OCI-M2 (cell line): Measurements from ENCODE around the gene ANGPTL4.
A peak's percentile ranks its signal among the peaks of the same experiment; 100 is the strongest.
"Not testable (repeated sequence)": the region's sequence is repeated elsewhere in the genome, so short reads cannot be mapped to it uniquely, and the experiment has no call there.

Experiments
- DNase-seq: peaks from one replicate; lab custom pipeline; 2025; ENCODE audit not compliant: unreplicated experiment; lab: John Stamatoyannopoulos, UW

Gene ANGPTL4

DNA sequence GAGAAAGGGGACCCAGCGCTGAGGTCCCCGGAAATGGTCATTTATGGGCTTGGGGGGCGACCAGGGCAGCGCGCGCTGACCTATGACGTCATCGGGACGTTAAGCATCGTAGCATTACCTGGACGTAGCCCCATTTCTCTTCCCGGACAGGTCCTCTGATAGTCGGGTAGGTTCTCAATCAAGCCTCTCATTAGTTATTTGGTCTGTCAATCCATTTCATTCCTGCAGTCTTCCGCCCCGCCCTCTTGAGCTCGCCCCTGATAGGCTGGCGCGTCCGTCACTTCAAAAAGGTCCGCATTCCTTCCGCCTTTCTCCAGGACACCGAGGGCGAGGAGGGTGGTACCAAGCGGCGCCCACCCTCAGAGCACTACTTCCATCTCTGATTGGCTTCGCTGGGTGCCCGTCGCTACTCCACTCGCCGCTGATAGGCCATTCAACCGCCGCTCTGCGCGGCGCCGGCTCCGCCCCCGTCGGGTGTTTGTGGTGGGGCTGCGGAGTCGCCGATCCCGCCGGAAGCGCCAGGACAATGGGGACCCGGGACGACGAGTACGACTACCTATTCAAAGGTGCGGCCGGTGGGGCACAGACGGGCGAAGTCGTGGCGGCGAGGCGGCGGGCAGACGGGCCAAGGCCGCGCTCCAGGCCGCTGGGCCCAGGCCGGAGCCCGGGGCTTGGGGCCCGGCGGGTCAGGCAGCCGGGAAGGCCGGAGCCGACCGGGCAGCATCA is 26.1 kb downstream of the ANGPTL4 start, which contains the start of gene RAB11B:
TSS of gene RAB11B (plus strand) at position 470 of the 726 bp plus-strand sequence. CDS start at position 527, 57 bp downstream.
- peak; percentile 86 for DNase-seq

DNA sequence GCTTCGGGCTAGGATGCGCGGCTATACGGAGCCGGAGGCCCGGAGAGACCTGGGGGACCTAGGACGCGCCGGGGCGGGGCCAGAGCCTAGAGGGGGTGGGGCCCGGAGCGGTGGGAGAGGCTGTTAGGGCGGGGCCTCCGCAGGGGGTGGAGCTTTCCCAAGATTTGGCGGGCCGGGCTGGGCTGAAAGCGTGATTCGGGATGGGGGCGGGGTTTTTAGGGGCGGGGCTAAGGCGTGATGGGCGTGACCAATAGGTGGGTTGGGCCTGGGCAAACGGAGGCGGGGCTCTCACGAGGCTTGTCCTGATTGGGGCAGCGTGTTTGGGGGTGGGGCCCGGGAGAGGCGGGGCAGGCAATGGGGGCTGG is 26.6 kb downstream of the ANGPTL4 start:
- peak; percentile 76 for DNase-seq

DNA sequence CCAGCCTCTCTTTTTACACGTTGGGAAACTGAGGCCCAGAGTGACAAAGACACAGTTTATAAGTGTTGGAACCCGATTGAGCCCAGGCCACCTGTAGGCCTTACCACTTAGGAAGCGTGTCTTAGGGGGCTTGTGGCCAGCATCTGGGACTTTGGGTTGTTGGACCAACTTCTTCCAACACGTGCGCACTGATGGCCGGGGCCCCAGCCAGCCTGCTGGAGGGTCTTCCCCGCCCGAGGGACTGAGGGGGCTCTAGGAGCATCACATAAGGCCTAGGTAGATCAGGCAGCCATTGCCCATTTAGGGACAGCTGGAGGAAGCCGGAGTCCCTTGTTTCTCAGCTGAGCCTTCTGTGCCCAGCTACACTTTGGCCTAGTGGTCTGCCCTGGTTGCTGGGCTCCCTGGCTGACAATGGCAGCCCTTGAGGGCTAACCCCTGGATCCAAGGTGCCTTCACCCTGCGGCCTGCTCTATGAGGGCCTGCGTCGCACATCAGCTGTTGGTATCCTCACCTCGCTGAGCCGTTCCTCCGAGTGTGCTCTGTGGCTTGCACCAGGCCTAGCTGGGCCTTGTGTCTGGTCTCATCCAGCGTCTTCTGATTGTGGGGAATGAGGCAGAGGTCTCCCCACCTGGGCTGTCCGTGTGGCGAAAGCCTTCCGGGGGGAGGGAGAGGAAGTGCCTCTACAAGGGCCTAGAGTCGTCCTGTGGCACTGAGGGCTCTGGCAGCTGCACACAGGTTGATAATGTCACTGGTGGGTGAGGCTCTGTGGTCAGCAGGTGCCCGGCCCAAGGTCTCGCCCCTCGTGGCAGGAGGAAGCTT is 27.5 kb downstream of the ANGPTL4 start:
- no peak for DNase-seq

DNA sequence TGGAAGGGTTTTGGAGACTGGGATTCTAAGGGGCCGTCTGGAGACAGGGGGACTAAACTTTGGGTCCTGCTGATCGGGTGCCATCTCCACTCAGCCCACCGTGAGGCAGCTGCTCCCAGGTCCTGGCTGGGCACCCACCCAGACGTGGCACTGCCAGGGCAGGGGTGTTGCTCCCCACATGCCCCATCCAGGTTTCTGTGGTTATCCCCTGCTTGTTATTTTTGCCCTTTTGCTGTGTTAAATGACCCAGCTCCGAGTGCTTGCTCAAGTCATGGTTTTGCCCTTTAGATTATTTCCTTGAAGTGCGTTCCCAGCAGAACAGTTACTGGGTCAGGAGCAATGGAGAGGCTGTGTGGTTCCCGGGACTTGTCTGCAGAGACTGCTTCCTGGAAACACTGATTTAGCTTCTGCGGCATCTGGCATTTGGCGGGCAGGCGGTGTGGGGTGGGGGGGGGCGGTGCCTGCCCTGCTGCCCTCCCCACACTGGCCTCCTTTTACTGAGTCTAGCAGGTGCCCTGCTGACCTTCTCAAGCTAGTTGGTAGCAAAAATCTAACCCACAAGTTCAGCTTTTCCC is 28.1 kb downstream of the ANGPTL4 start:
- no peak for DNase-seq

DNA sequence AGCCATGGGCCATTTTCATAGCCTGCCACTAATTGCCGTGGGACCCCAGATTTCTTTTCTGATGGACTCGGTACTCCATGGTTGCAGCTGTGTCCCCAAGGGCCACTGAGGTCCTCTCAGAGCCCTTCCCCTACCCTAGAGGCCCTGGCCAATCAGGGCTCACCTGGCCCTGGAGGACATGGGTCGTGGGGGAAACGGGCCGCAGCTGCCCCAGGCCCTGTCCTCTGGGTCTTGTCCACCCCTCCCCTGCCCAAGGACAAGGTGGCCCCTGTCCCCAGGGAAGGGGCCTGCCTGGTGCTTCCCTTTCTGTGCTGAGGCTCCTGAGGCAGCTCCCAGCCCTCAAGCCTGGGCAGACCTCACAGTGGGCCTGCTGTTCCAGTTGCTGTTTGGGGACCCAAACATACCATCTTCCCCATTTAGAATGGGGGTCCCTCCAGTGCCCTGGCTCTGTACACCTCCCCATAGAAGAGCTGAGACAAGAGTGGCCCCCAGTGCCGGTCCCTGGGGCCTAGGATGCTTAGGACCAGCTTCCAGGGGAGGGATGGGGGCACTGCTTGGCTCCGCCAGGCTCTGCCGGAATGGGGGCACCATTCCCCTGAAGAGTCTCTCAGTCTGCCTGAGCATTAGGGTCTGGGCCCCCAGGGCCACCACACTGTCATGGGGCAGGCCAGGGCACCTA is 29.4 kb downstream of the ANGPTL4 start:
- DNase-seq: no peak

DNA sequence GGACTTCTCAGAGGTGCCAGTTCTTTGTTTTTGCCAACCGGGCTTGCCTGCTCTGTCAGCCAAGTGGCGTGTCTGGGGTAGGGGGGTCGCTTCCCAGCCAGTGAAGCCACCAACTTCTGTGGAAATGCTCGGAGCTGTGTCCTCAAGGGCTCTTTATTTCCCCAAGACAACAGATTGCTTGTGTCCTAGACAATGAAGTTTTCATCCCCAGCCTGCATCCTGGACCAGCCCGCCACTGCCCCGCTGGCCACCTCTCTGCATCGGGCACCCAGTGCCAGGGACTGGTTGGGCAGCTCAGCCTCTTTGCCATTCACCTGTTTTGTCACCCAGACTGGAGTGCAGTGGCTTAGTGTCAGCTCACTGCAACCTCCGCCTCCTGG is 29.9 kb downstream of the ANGPTL4 start:
- DNase-seq: no peak

DNA sequence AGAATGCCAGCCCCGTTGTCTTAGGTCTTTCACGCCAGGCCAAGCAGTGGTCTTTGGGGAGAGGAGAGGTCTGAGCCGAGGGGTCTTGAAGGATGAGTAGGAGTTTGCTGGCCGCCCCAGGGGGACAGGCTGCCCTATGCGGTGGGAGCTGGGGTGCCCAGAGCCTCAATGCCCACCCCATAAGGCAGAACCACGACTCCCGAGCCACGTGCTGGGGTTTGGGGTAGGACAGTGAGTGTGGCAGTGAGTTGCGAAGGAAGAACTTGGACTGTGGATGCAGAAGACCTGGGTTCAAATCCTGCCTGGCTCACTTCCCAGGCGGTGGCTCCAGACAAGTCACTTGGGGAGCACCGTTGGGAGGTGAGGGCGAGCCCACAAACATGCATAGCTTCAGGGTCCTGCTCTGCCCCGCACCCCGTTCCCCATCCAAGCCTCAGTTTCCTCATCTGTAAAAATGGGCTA is 31.7 kb downstream of the ANGPTL4 start:
- DNase-seq: no peak

DNA sequence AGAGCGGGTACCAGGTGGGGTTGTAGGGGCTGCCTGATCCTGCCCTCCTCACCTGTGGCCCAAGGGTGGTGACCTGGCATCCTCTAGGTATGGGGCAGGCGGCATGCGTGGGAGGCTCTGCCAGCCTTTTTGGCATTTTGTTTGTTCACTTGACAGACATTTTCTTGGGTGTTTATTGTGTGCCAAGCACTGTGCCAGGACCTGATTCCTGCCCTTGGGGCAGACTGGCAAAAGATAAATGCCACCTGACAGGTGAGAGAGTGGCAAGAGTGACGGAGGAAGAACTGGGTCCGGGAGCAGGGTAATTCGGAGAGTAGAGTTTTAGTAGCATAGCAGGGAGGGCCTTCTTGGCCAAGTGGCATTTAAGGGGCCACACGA is 32.2 kb downstream of the ANGPTL4 start:
- DNase-seq: no peak

DNA sequence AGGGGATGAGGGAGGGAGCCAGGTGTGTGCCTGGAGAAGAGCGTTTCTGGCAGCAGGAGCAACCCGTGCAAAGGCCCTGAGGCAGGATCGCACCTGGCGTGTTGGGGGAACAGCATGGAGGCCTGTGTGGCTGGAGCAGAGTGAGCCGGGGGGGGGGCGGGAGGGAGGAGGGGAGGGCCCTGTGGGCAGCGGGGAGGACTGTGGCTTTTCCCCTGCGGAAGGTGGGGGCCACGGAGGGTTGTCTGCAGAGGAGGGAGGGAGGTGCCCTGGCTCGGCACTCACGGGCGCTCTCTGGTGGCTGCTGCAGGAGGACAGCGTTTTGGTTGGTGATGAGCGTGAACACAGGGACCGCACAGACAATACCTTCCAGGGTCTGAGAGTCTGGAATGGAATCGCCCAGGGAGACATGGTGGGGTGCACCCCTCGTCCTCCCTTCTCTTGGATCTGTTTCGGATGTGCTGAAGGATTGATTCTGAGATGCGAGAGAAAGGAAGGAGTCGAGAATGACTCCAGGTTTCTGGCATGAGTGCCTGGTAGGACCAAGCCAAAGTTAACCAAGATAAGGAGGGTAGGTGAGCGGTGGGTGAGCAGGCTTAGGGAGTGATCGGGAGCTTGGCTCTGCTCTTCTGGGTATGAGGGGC is 32.7 kb downstream of the ANGPTL4 start:
- no peak for DNase-seq

DNA sequence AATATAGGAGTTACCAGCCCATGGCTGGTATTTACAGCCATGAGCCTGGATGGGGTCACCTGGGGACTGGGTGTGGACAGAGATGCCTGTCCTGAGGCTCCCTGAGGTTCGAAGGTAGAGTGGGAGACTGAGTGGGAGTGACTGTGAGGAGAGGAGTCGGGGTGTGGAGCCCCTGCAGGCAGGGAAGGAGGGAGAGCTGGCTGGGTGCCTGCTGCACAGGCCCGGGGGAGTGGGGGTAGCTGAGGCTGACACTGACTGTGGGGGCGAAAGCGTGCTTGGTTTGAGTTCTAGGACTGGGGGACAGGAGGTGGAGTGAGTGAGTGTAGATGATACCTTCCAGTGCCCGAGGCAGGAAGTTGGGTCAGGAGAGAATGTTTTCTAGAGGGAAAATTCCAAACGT is 33.3 kb downstream of the ANGPTL4 start:
- no peak for DNase-seq

DNA sequence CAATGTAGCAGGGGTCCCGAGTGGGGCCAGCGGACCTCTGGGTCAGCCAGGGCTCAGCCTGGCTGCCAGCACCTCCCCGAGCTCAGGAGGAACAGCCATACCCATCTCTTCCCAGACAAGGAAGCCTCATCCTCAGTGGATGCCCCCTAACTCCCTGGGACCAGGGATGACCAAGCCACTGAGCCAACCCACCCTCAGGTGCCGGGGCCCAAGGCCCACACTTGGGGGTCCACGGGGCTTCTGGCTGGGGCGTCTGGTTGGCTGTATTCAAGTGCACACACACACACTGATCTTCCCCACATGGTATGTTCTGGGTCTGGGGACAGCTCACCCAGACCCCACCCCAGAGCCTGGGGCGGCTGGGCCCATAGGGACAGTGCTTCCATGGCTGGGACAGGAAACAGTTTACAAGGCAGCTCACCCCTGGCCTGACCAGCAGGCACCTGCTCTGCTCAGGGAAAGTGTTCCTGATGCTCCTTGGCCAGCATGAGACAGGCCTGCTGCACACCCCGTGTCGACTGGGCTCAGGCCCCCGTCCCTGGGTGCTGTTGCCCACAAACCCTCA is 33.9 kb downstream of the ANGPTL4 start:
- DNase-seq: no peak

DNA sequence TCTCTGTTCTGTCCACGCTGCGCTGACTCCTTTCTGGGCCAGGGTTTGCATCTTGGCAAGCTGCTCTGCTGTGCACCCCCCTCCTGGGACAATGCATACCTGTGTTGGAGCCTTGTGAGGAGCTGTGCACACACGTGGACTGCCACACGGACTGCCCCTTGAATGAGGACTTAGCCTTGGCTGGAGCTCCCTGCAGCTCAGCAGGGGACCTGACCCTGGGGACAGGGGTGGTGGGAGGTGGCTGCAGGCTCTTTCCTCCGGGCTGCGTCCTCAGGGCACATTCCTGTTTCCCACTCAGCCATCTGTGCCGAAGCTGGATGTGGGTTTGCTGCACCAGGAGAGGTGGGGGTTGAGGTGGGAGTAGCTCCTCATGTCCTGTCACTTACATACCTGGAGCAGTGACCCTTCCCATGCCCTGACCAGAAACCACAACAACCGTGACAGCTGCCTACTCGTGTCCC is 34.4 kb downstream of the ANGPTL4 start:
- no peak for DNase-seq

DNA sequence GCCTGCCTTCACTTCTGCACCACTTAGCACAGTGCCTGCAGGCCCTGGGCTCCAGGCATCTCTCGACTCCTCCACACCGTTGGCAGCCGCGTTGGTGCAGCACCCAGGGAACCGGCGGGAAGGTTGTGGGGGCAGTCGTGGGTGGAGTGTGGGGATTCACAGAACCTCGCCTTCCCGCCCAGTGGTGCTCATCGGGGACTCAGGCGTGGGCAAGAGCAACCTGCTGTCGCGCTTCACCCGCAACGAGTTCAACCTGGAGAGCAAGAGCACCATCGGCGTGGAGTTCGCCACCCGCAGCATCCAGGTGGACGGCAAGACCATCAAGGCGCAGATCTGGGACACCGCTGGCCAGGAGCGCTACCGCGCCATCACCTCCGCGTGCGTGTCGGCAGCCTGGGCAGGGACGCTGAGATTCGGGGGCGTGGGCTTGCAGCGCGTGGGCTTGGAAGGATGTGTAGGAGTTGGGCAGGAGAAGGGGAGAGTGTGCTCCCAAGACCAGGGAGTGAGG is 35.8 kb downstream of the ANGPTL4 start:
- no peak for DNase-seq

DNA sequence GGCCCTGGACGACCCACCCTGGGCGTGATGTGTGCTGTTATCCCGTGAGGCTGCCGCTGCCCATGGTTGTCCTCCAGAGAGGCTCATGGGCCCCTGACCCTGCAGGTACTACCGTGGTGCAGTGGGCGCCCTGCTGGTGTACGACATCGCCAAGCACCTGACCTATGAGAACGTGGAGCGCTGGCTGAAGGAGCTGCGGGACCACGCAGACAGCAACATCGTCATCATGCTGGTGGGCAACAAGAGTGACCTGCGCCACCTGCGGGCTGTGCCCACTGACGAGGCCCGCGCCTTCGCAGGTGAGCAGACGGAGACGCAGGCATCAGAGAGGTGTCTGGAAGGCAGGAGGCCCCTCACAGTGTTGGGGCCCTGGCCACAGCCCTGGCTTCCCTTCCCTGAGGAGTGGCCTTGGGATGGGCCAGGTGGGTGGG is 38.0 kb downstream of the ANGPTL4 start:
- no peak for DNase-seq

DNA sequence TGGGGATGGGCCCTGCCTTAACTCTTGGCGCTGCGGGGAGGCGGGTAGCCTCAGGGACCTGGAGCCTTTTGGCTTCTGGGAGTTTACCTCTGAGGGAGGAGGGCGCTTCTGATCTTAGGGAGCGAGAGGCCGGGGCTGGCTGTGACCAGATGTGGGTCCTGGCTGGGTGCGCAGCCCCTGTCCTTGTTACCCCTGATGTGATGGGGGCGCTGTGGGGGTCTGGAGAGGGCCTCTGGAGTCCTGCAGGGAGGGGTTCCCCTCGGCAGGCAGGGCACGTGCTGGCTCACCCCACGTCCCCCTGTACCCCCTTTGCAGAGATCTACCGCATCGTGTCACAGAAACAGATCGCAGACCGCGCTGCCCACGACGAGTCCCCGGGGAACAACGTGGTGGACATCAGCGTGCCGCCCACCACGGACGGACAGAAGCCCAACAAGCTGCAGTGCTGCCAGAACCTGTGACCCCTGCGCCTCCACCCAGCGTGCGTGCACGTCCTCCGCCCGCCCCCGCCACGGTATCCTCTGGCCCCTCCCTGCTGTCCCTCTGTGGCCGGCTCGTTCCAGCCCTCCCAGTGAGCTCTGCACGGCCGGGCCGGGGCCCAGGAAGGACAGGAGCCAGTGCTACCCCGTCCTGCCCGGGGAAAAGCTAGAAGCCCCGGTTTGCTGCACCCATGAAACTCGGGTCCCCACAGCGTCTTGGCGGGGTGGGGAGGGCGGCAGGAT is 39.3 kb downstream of the ANGPTL4 start:
- DNase-seq: no peak

DNA sequence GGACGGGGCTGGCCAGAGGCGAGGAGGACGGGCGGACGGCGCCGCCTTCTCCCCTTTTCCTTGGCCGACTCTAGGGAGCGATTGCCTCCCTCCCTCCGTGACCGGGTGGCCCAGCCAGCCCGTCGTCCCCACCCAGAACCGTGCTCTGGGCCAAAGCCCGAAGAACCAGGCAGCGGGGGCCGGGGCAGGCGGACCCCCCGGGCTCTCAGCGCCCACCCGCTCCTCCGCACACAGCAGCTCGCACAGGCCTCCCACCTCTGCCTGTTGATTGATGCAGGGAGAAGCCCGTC is 39.8 kb downstream of the ANGPTL4 start:
- no peak for DNase-seq

DNA sequence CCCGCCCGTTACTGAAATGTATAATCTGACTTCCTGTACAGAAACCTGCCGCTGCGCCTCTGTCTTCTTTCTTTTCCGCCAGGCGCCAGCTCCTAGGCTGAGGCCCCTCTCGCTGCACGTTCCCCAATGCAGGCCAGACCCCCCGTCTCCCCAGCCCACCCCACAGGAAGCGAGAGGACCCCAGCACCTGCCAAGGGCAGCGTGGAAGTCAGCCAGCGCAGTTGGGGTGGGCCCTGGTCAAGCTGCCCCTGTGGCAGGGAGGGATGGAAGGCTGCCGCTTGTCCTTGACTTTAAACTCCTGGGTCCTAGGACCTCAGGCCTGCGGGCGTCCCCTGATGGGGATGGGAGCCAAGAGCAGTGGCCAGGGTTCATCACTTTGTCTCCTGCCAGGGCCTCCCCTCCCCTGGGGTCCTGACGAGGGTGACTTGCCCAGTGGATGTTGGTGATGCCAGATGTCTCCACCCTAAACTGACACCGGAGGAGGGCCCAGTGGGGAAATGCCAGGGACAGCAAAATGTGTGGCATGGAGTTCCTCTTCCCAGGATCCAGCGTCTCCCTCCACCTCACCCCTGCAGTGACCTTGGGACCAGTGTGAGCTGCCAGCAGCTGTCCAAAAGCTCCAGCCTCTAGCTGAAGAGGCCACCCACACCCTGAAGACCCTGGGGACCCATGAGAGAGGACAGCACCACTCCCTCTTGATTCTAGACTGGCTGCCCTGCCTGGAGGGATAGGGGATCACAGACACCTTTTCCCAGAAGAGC is 40.6 kb downstream of the ANGPTL4 start:
- no peak for DNase-seq

DNA sequence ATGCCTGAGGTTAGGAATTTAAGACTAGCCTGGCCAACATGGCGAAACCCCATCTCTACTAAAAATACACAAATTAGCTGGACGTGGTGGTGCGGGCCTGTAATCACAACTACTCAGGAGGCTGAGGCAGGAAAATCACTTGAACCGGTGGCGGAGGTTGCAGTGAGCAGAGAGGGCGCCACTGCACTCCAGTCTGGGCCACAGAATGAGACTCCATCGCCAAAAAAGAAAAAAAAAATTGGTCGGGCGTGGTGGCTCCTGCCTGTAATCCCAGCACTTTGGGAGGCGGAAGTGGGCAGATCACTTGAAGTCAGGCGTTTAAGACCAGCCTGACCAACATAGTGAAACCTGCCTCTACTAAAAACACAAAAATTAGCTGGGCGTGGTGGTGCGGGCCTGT is 46.8 kb downstream of the ANGPTL4 start:
- not testable (repeated sequence) for DNase-seq
